Lower lobe of right lung (tissue), 2 donors: Measurements from ENCODE around the gene INPP5A. TPM values are rescaled to one million over a fixed set of nuclear protein-coding genes. Genes with fewer than 3 reads are reported as not detected.

Experiments
- ATAC-seq, 2 donors: fragments of 200-7000 bp; cut with Tn5 transposase; one replicate each; pipeline ENCODE4 v1.9.1; 2020 to 2022; ENCODE audit warnings: mild to moderate bottlenecking in 2 of 2, moderate library complexity in 2 of 2
- DNase-seq: peaks from one replicate; pipeline ENCODE4 v3.0.0-alpha.2; 2020
- H3K27ac ChIP-seq: fragments of 200-600 bp; one replicate; pipeline ENCODE4 v1.8.0; 2022
- H3K27me3 ChIP-seq: fragments of 200-600 bp; one replicate; pipeline ENCODE4 v1.8.0; 2022; ENCODE audit warnings: low read depth
- H3K36me3 ChIP-seq: fragments of 200-600 bp; one replicate; pipeline ENCODE4 v1.8.0; 2022; ENCODE audit warnings: mild to moderate bottlenecking
- H3K4me1 ChIP-seq: fragments of 200-600 bp; one replicate; pipeline ENCODE4 v1.8.0; 2022
- H3K4me3 ChIP-seq: fragments of 200-600 bp; one replicate; pipeline ENCODE4 v1.8.0; 2022; ENCODE audit warnings: mild to moderate bottlenecking
- H3K9me3 ChIP-seq: fragments of 200-600 bp; one replicate; pipeline ENCODE4 v1.8.0; 2022
- intact Hi-C: fragments of 100-400 bp; cut with DNase I; formaldehyde crosslinking; loops from one replicate; pipeline ENCODE4 v1.11.0; 2022
- total RNA-seq: library from RNA; stranded (reverse); fragmentation: NEBNext Ultra II Directional; extraction: Animal tissue kit (Norgen Biotek cat#: 25700); gene quantifications from one replicate; pipeline ENCODE4 v1.2.1, GENCODE V29; 2021
- TF ChIP-seq, protein P1 (sequence below): fragments of 200-600 bp; IDR thresholded peaks from one replicate; pipeline ENCODE4 v1.8.0; 2022; ENCODE audit warnings: antibody characterized with exemption, mild to moderate bottlenecking
- donor health status: DM: no; HTN: yes; CAD: no; lungs with severe emphysema.

INPP5A gene
- total RNA-seq, 1 donor from 2014 or later = 34.1 TPM

DNA sequence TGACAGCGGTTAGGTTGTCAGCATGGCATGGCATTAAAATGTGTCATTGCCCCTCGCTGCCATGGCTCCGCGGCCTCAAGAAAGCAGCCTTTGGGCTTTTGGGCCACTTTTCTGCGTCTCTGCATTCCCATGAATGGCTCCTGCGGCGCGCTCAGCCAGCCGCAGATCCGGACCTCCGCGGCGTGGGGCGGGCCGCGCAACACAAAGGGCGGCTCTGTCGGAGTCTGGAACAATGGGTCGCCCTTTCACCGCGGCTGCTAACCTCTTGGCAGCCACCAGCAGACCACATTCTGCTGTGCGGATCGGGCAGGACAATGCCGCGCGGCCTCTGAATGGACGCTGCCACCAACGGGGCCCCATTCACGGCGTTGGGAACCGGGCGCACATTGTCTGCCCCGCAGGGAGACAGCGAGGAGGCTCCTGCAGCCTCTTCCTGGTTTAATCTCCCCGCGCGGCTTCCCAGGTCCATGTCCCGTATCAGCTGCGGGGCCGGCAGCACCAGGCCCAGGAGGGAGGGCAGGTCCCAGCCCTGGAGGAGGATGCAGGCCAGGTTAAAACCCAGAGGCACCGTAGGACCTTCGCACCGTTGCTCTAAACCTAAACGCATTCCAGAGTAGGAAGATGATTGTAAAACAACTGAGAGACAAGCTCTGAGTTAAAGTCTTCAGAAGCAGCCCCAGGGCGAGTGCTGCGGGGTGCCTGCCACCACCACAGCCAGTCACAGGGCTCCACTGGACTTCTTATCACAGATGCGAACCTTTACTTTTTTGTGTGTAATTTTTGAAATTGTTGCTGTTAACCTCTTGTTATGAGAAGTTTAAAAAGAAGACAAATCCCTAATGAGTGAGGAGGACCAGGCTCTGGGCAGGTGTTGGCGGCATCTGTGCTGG is 176.8 kb downstream of the INPP5A start:
- H3K27ac ChIP-seq = no peak overlapping the region

DNA sequence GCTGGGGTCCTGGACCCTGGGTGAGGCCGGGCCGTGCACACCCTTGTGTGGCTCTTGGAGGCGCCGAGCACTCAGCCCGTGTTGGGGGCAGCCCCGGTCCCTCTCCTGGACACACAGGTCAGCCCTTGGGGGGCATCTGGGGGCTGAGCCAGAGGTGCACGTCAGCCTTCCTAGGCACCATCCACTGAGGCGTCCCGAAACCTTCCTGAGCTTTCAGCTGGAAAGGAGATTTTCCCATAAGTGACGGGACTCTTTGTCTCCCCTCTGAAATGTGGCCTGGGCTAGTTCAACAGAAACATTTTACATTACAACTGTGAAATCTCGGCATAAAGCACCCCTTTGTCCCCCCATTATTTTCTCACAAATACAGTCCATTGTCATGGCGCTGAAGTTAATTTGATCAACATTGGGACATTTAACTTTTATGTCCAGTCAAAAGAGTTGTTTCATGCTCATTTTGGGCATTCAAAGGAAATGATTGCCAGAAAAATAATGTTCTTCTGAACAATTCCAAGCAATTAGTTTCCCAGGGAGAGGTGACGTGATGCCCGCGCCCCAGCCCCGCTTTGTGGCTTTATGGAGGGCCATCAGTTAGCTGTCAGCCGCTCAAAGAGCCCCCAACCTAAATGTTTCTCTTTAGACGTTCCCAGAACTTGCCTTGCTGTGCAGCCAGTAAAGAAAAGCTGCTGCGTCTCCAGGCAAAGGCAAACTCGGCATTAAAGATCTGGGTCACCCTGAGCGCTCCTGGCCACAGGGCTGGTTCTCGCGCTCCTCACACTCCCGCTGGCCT is 177.6 kb downstream of the INPP5A start:
- Histone ChIP-seq H3K27ac (no peak overlapping the region), H3K4me1 (no peaks in the 10 kb centered on the region)
- no peak for ATAC-seq

More for the DNA sequence above, 176.8 kb downstream of the INPP5A start:
- Histone ChIP-seq H3K4me3 (no peak overlapping the region), H3K4me1 (no peaks in the 10 kb centered on the region), H3K9me3 (no peaks in the 10 kb centered on the region), H3K36me3 (peaks cover 38% of the 10 kb centered on the region), H3K27me3 (no peaks in the 10 kb centered on the region)
- TF ChIP-seq, protein P1, sequence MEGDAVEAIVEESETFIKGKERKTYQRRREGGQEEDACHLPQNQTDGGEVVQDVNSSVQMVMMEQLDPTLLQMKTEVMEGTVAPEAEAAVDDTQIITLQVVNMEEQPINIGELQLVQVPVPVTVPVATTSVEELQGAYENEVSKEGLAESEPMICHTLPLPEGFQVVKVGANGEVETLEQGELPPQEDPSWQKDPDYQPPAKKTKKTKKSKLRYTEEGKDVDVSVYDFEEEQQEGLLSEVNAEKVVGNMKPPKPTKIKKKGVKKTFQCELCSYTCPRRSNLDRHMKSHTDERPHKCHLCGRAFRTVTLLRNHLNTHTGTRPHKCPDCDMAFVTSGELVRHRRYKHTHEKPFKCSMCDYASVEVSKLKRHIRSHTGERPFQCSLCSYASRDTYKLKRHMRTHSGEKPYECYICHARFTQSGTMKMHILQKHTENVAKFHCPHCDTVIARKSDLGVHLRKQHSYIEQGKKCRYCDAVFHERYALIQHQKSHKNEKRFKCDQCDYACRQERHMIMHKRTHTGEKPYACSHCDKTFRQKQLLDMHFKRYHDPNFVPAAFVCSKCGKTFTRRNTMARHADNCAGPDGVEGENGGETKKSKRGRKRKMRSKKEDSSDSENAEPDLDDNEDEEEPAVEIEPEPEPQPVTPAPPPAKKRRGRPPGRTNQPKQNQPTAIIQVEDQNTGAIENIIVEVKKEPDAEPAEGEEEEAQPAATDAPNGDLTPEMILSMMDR = no peak
- intact Hi-C loops = no loop called here
- ATAC-seq (no peak), DNase-seq (peak; percentile 41)

DNA sequence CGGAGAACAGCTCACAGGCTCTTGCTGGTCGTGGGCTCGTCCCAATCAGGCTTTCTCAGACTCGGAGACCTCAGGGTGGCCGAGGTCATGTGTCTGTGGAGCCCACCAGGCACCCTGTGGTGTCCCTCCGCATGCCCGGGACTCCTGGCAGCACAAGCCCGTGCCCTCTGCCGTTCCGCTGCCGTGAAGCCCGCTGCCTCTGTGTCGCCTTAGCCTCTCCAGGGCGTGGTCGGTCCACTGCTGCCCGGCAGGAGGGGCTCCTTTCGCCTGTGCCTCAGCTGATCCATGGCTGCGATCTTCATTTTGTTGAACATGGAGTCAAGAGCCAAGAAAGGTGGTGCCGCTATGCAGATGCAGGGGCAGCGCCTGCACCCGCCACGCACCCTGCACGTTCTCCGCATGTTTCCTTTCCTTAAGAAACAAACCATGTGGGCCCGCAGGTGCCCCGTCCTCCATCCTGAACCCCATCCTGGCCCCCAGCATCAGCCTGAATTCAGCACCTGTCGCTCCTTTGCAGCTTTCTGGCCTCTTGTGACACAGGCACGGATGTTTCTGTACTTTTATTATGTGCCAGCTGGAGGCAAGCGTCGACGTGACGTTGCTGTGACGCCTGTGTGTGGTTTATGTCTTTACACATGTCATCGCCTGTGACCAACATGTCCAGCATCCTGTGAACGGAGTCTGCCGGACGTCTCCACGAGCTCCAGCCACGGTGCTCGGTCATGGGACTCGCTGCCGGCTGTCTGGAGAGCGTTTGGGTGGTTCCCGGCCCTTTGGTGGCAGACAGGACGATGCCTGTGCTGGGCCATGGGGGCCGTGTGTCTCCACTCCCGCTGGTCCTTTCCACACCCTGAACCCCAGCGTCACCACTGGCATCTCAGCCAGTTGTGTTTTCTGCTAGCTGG is 178.4 kb downstream of the INPP5A start:
- intact Hi-C loops = no loop called here
- Histone ChIP-seq H3K4me1 (no peaks in the 10 kb centered on the region), H3K27me3 (no peaks in the 10 kb centered on the region), H3K4me3 (no peak overlapping the region), H3K36me3 (peaks cover 30% of the 10 kb centered on the region), H3K9me3 (no peaks in the 10 kb centered on the region), H3K27ac (no peak overlapping the region)
- DNase-seq = peak; percentile 39
- peak in 1 of 2 donors; percentile 22 for ATAC-seq
- TF ChIP-seq, protein P1 = no peak

More for the DNA sequence above, 177.6 kb downstream of the INPP5A start:
- no peaks in the 10 kb centered on the region for H3K9me3 ChIP-seq
- intact Hi-C loops = no loop called here
- no peak overlapping the region for H3K4me3 ChIP-seq
- peak; percentile 34 for DNase-seq
- peaks cover 34% of the 10 kb centered on the region for H3K36me3 ChIP-seq
- no peaks in the 10 kb centered on the region for H3K27me3 ChIP-seq
- TF ChIP-seq, protein P1 = no peak

DNA sequence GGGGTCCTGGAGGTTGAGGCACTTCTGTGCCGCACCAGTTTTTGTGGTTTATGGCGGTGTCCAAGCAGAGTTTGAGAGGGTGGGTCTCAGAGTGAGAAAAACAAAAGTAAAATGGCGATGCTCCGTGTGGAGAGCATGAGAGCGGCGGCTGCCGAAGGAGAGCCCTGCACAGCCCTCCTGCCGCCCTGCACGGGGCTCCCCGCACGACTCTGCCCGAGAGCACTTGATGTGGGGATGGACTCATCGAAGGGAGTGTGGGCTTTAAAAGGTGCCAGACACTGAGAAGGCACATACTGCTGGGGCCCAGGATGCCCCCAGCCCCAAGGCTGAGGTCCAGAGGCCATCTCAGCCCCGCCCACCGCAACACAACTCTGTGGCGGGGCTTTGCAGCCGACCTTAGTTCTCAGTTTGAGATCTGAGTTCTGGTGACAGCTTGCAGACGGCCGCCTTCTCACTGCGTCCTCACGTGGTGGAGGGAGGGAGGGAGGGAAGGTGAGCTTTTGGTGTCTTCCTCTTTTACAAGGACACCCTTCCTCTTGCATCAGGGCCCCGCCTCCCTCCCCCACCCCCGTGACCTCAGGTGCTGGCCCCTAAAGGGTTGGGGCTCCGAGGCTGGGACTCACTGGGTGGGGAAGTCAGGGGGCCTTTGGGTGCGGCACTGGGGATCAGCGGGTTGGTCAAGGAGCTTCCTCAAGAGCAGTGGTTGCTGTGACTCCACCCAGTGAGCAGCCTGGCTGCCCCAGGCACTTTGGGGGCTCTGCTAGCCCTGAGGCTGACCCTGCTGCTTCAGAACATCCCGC is 179.3 kb downstream of the INPP5A start:
- peak; percentile 28 for DNase-seq
- Histone ChIP-seq H3K9me3 (no peaks in the 10 kb centered on the region), H3K27ac (no peak overlapping the region), H3K4me1 (no peaks in the 10 kb centered on the region), H3K27me3 (no peaks in the 10 kb centered on the region), H3K36me3 (peaks cover 24% of the 10 kb centered on the region), H3K4me3 (no peak overlapping the region)
- no peak for ATAC-seq
- intact Hi-C loops = no loop called here
- TF ChIP-seq, protein P1 = no peak
